ENCODE results near the gene ZNF202.

DNA sequence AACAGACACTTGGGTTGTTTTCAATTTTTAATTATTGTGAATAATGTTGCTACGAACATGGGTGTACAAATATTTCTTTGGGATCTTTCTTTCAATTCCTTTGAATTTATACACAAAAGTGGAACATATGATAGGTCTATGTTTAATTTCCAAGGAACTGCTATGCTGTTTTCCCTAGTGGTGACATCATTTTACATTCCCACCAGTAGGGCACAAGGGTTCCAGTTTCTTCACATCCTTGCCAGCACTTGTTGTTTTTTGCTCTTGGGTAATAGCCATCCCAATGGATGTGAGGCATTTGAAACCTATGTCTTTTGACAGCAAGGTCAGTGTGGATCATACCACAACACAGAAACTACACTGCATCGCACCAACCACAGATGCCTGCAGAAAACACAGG, 45.3 kb downstream of the ZNF202 start:
- TF ChIP-seq, protein P1, sequence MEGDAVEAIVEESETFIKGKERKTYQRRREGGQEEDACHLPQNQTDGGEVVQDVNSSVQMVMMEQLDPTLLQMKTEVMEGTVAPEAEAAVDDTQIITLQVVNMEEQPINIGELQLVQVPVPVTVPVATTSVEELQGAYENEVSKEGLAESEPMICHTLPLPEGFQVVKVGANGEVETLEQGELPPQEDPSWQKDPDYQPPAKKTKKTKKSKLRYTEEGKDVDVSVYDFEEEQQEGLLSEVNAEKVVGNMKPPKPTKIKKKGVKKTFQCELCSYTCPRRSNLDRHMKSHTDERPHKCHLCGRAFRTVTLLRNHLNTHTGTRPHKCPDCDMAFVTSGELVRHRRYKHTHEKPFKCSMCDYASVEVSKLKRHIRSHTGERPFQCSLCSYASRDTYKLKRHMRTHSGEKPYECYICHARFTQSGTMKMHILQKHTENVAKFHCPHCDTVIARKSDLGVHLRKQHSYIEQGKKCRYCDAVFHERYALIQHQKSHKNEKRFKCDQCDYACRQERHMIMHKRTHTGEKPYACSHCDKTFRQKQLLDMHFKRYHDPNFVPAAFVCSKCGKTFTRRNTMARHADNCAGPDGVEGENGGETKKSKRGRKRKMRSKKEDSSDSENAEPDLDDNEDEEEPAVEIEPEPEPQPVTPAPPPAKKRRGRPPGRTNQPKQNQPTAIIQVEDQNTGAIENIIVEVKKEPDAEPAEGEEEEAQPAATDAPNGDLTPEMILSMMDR (conservative IDR thresholded peaks at IDR 0.05; ENCODE audit: low read length): no peak
- no peak for TF ChIP-seq EZH2phosphoT487 (IDR thresholded peaks at IDR 0.05; ENCODE audit: borderline replicate concordance)
